GM10248 (cell line): ENCODE results near the gene CPD.
"Not testable (repeated sequence)": the region's sequence is repeated elsewhere in the genome, so short reads cannot be mapped to it uniquely, and the experiment has no call there.

Experiments
- CTCF ChIA-PET: fragments of 300-600 bp; sonication (Branson Sonifier 250); formaldehyde crosslinking; extraction: SDS; loops from one replicate; lab custom pipeline; 2021; ENCODE audit warnings: antibody characterized with exemption; lab: Yijun Ruan, JAX
- POLR2A ChIA-PET: fragments of 350-650 bp; sonication (Branson Sonifier 250); formaldehyde crosslinking; extraction: SDS; loops from one replicate; lab custom pipeline; 2020; ENCODE audit warnings: antibody characterized with exemption; lab: Yijun Ruan, JAX
- DNase-seq: peaks from one replicate; pipeline ENCODE4 v3.0.0; 2012; ENCODE audit errors: extremely low spot score
- CTCF ChIP-seq: IDR thresholded peaks from 2 replicates; pipeline ENCODE4 v1.5.1; 2012; ENCODE audit warnings: mild to moderate bottlenecking, low read depth; ENCODE audit errors: extremely low read depth, missing control alignments, control extremely low read depth

CPD gene

DNA sequence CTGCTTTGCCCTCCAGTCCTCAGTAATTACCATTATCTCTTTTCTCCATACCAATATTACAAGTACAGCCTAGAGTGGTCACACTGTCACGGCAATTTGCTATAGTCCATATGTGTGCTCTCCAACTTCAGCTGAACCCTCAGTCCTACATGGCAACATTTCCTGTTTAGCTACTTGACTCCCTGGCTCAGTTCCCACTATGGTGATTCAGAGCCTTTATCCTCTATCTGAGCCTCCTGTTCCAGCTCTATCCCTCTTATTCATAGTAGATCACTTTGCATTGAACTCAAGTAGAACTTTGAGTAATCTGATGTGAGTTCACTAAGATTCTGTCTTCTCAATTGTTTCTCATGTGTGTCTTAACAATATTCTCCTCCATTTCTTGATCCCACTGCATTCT lies 54.8 kb downstream of the CPD start:
- TF ChIP-seq CTCF: no peak
- DNase-seq: no peak
- ChIA-PET CTCF (interaction anchor here (1.0 to 2.1 kb wide), 2 partner anchors 17 to 20 kb away, joined by 3 to 6 read pairs; no protein-coding TSS in a partner anchor), POLR2A (no interaction called here)

DNA sequence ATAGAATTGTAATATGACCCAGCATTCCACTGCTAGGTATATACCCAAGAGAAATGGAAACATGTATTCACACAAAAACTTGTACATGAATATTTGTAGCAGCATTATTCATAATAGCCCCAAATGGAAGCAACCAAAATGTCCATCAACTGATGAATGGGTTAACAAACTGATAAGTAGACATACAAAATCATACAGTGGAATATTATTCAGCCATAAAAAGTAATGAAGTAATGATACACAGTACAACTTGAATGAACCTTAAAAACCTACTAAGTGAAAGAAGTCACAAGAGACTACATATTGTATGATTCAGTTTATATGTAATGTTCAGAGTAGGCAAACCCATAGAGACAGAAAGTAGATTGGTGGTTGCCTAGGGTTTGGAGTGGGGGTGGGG lies 58.0 kb downstream of the CPD start:
- DNase-seq: no peak
- no peak for TF ChIP-seq CTCF
- POLR2A ChIA-PET: no interaction called here
- CTCF ChIA-PET: no interaction called here

- DNase-seq: no peak
- ChIA-PET POLR2A (no interaction called here), CTCF (no interaction called here)
These were observed 65.0 kb downstream of the CPD start for GRCh38 chr17:30443721-30444120.

GRCh38 chr17:30446640-30447039 lies 67.9 kb downstream of the CPD start:
- POLR2A ChIA-PET, CTCF ChIA-PET, DNase-seq: not testable (repeated sequence)

More at GRCh38 chr17:30443721-30444120, 65.0 kb downstream of the CPD start:
- no peak for TF ChIP-seq CTCF

DNA sequence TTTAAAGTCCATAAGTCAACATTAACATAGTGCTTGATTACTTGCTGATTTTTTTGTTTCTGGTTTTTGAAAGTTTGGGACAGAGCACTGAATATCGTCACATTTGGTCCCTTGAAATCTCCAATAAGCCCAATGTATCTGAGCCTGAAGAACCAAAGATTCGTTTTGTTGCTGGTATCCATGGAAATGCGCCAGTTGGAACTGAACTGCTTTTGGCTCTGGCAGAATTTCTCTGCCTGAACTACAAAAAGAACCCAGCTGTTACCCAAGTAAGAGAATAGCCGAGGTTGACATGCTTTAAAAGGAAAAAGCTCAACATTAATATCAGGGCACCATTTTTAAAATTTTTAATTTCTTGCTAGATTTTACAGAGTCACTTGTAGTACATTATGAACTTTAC lies 70.8 kb downstream of the CPD start:
- CTCF ChIA-PET: interaction anchor here (1.0 kb wide), 1 partner anchor 28 kb away, joined by 3 read pairs; the partner anchor contains the start of gene GOSR1
- POLR2A ChIA-PET: no interaction called here
- no peak for DNase-seq

GRCh38 chr17:30450125-30451027 lies 71.6 kb downstream of the CPD start:
- POLR2A ChIA-PET: no interaction called here
- no peak for DNase-seq
- no peak for TF ChIP-seq CTCF
- CTCF ChIA-PET: interaction anchor here (1.0 kb wide), 1 partner anchor 27 kb away, joined by 3 read pairs; the partner anchor contains the start of gene GOSR1

More for the DNA sequence above, 70.8 kb downstream of the CPD start:
- TF ChIP-seq CTCF: no peak

- CTCF ChIA-PET: interaction anchor here (1.1 kb wide), 1 partner anchor 11 kb away, joined by 3 read pairs; no protein-coding TSS in a partner anchor
- POLR2A ChIA-PET: no interaction called here
- DNase-seq: no peak
- no peak for TF ChIP-seq CTCF
These were observed 75.9 kb downstream of the CPD start for GRCh38 chr17:30454635-30455034.
